ENCODE data around the gene BMPR1B.
"Not testable (repeated sequence)": the region's sequence is repeated elsewhere in the genome, so short reads cannot be mapped to it uniquely, and the experiment has no call there.

Gene BMPR1B

GRCh38 chr4:95142932-95143331 is 385.2 kb downstream of the BMPR1B start:
- no peak for DNase-seq (ENCODE audit: low read depth)

DNA sequence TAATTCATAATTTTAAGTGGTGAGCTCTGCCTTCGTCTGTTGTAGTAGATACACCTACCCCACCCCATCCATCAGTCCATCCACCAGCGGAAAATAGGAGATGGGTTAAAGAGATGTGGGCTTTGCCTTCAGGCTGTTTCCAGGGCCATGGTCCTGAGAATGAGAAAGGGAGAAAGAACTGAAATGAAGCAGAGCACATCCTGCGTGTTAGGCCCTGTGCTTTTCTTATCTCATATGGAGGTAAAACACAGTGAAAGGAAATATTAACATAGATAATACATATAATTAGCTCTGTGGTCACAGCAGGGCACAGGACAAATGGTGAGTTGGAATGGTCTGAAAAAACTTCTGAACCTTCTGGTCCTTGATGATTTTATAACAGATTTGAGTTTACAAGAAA is 393.5 kb downstream of the BMPR1B start:
- DNase-seq (ENCODE audit: low read depth) = no peak

DNA sequence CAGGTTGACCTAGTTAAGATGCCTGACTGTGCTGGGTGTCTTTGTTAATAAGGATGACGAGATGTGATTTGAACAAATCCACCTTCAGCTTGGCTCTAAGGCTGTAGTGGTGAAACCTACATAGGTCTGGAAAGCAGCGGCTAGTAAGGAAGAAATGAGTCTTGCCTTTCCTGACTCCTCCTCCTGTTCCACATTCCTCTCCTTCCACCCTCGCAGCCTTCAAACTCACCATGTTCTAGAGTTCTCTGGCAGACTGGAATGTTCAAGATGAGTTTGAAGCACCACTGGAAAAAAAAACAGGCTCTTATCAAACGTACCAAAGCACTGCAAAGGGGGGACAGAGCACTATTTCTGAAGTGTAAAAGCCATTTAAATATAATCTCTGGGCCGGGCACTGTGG is 395.4 kb downstream of the BMPR1B start:
- no peak for DNase-seq (ENCODE audit: low read depth)

DNA sequence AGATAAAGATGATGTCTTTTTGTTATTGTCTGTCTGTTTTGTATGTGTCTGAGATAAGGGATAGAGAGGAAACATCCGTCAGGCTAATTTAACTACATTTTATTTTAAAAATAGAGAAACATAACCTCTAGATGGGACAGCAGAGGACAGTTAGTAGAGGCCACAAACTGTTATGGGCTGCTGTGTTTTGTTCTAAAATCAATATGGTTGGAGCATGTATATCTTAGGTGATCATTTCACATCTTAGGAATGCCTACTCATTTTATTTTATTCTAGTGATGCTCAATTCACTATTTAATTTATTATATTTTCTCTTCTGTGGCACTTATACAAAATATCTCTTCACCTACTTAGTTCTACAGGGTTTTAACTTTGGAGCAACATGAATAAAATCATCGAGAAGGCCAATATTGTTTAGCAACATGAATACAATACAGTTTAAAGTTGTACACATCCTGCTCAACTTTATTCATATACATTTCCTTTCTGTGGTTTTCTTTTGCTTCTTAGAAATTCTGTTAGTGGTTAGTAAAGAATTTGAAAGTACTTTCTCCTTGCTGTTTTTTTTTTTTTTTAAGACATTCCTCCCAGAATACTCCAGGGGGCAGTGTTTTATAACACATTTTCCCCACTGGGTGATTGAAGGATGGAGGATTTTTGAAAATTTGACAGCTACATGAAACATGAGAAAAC is 398.1 kb downstream of the BMPR1B start:
- DNase-seq (ENCODE audit: low read depth) = no peak

DNA sequence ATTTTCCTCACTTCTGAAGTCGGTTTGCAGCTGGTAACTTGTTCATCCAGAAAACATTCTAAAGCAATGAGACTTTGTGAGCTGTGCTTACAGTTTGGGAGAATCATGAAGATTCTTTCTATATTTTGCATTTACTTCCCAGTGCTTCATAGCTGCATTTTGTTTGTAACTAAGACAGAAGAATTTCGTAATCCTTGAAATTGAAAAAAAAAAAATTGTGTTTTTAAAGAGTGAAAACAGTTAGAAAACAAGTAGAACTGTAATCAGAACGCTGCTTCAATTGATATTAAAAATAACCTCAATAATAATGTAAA is 398.7 kb downstream of the BMPR1B start:
- no peak for DNase-seq (ENCODE audit: low read depth)

GRCh38 chr4:95157596-95157995 is 399.8 kb downstream of the BMPR1B start:
- DNase-seq (ENCODE audit: low read depth) = no peak

DNA sequence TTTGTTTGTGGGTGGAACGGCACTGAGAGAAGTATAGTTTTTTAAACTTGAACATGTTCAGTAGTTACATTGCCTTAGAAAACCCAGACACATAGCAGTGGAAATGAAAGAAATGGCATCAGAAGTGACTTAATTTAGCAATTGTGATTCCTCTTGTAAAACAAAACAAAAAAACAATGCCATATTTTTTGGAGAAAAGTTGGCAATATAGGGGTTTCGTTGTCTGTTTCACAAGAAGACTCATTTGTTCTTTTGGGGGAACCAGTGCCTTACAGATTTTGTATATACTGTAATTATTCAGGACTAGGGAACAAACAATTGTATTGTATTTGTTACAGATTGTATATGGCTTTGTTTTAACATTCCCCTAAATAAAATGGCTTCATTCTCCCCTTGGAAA is 400.3 kb downstream of the BMPR1B start:
- DNase-seq (ENCODE audit: low read depth) = no peak

DNA sequence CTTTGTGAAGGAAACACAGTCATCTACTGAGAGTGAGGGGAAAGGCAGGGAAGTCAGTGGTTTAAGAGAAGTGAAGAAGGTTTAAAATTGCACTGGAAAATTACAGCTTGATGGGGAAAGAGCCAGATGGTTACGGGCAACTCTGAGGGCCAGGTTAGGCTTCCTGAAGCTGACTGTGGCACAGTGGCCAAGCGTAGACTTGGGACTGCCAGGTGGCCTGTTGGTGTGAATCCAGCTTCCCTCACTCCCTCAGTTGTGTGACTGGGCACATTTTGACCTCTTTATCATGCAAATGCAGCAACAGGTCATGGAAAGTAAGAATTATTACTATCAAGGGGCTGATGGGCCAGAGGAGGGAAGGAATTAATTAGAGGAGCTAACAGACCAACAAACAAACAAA is 400.9 kb downstream of the BMPR1B start:
- DNase-seq (ENCODE audit: low read depth) = no peak

DNA sequence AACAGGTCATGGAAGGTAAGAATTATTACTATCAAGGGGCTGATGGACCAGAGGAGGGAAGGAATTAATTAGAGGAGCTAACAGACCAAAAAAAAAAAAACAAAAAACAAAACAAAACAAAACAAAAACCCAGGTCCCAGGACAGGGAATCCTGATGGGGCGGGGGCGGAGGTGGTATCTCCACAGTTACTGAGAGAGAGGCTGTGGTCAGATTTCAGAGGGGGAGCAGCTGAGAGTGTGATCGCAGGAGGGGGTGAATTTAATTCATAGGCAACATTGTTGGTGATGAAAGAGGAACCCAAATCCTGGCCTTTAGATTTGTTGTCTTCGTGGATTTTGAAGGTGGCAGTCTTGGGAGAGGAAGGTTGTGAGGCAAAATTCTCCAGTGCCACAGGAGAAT is 401.6 kb downstream of the BMPR1B start:
- DNase-seq (ENCODE audit: low read depth) = no peak

DNA sequence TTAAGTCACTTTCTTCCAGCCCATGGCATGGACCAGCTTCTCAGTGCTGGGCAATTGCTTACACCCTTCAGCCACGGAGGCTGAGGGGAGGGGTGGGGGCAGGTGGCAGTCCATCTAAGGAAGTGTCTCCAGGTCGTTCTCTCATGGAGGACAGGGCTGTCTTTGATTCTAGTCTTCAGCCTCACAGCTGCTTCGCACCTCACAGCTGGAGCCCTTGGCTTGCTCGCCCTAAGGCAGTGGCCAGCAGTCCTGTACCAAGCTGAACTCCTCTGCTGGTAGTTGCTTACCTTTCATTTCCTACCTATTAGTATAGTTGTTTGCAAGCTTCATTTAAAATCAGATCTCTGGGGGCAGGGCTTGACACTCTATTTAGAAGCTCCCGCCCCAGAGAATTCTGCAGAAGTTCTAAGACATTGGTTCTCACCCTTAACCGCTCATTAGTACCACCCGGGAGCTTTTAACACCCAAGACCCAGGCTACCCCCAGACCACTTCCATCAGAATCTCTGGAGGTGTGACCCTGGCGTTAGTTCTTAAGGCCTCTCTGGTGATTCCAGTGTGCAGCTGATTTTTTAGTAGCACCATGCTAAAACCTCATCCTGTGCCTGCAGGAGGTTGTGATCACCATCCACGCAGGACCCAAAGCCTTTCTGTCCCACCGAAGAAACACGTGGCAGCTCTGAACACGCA is 404.2 kb downstream of the BMPR1B start:
- DNase-seq (ENCODE audit: low read depth) = no peak

DNA sequence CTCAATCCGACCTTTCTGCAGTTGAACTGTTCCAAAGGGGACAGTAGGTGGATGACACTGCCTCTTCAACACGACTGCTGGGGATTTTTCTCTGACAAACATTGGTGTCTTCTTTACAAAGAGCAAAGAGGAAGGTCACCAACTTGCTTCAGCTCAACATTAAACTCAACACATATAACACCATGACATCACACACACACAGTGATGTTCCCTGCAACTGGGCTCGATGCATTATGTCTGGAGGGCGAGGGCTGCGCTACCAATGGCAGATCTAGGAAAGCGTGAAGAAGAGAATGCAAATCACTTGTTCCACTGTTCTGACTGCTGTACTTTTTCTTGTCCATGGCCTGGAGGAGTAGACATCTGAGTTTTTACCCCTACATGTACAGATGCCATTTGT is 405.1 kb downstream of the BMPR1B start:
- DNase-seq (ENCODE audit: low read depth) = no peak

- DNase-seq (ENCODE audit: low read depth) = no peak
These were observed 408.3 kb downstream of the BMPR1B start for GRCh38 chr4:95165926-95166524.

- no peak for DNase-seq (ENCODE audit: low read depth)
These were observed 410.1 kb downstream of the BMPR1B start for GRCh38 chr4:95167805-95168204.

DNA sequence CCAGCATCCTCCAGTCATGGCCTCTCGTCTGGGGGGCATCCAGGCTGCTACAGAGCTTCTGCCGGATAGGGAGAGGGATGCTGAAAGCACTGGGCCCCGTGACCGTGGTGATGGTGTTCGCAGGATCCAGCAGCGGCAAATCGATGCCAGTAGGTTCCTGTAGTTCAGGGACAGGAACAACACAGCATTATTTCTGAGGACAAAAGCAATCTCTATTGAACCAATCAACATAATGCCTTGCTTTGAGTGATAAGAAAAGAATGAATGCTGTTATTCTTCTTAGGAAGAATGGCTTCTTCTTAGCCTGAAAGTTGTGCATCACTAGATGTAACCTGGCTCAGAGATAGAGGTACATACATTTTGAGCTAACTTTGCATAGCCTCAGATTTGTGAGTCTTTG is 412.4 kb downstream of the BMPR1B start:
- DNase-seq (ENCODE audit: low read depth) = no peak

DNA sequence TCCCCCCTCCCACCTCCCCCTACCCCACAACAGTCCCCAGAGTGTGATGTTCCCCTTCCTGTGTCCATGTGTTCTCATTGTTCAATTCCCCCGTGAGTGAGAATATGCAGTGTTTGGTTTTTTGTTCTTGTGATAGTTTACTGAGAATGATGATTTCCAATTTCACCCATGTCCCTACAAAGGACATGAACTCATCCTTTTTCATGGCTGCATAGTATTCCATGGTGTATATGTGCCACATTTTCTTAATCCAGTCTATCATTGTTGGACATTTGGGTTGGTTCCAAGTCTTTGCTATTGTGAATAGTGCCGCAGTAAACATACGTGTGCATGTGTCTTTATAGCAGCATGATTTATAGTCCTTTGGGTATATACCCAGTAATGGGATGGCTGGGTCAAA is 413.6 kb downstream of the BMPR1B start:
- DNase-seq (ENCODE audit: low read depth) = not testable (repeated sequence)

DNA sequence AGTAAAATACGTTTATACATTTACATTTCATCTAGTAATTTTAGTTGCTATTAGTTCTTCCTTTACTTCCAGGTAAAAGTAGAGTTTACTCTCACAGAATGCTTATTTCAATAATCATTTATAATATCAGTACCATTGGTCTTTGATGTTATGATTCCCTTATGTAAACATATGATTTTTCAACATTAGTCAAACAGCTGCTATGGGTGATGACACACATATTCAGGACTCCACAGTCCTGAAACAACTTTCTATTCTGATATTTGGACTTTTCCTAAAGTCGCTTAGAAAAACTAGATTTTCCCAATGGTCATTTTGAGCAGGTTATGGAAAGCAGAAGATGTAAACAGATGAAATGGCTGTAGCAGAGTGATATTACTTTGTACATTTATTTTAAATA is 421.2 kb downstream of the BMPR1B start:
- DNase-seq (ENCODE audit: low read depth) = no peak

- DNase-seq (ENCODE audit: low read depth) = no peak
These were observed 422.9 kb downstream of the BMPR1B start for GRCh38 chr4:95180531-95181242.

DNA sequence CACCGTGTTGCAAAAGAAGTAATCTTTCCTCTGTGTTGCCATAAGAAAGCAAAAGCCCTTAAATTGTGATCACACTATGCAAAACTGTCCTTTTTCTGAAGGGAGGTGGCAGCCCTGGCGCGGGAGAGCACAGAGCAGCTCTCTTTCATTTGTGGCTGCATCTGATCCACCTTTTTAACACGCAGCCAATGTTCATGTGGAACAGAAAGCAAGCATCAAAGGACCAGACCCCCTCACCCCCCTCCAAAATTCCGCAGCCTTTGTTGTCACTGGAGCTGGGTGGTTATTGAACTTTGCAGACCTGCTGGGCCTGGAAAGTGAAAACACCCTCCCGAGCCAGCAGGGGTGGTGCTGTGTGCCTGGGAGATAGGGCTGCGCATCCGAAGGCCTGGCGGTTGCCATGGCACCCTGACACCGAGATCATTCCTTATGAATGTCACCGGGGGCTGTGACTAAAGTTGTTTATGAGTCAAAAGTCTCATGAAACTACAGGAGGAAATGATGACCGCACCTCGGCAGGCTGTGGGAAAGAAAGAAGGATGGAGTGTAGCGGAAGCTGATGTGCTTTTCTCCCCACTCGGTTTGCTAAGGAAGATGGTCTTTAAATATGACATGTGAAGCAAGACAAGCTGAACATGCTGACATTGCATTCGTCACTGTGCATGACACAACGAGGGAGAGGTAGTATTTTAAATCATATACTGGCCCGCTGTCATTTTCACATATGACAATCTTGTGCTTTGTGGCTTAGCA is 423.7 kb downstream of the BMPR1B start:
- no peak for DNase-seq (ENCODE audit: low read depth)

GRCh38 chr4:95181996-95182306 is 424.2 kb downstream of the BMPR1B start:
- no peak for DNase-seq (ENCODE audit: low read depth)

- no peak for DNase-seq (ENCODE audit: low read depth)
These were observed 426.1 kb downstream of the BMPR1B start for GRCh38 chr4:95183656-95184408.

DNA sequence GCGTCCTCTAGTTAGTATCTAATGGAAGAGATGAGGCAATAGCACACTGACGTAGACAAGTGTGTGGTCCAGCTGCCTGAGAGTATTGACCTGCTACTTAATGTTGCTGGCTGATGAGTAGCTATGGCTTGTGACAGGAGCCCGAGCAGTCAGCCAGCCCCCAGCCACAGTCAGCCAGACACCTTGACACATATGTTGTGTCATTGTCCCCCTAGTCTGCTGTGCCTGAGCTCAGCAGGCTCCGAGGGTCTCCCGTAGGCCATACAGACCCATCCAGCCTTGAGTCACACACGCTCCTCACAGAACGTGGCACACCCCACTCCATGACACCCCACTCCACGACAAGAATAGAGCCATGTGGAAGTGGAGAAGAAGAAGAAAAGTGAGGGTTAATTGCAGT is 428.9 kb downstream of the BMPR1B start:
- no peak for DNase-seq (ENCODE audit: low read depth)

All from stimulated activated CD4-positive, alpha-beta T cell treated with anti-CD3 and anti-CD28 coated beads, Interleukin-2, amount 100 ng/mL, for 4 hours (primary cell).